Endothelial cell of umbilical vein (primary cell): ENCODE measurements around the gene TESK1. TPM values are rescaled to one million over a fixed set of nuclear protein-coding genes. Genes with fewer than 3 reads are reported as not detected.

ENCODE experiments used
- BruUV-seq: library from RNA; stranded (reverse); fragments of 400-500 nt; replicated peaks from 2 replicates; lab custom pipeline; 2021; lab: Mats Ljungman, UMichigan
- CTCF ChIA-PET: fragments of 300-600, 350-600 bp; sonication (Branson Sonifier 250); formaldehyde crosslinking; loops from one replicate; lab custom pipeline; 2021; ENCODE audit warnings: antibody characterized with exemption, inconsistent platforms; lab: Charles Lee
- POLR2A ChIA-PET: fragments of 300-600, 350-600 bp; sonication (Branson Sonifier 250); formaldehyde crosslinking; loops from one replicate; lab custom pipeline; 2021; ENCODE audit warnings: antibody characterized with exemption, inconsistent platforms; lab: Charles Lee
- DNase-seq: peaks from one replicate; pipeline ENCODE4 v3.0.0-alpha.2; 2011; ENCODE audit warnings: low read depth, low spot score
- FAIRE-seq: peaks from 2 replicates; lab custom pipeline; 2011; peaks lifted over from hg19 to GRCh38; lab: Jason Lieb, UNC
- H2AFZ ChIP-seq: 2 replicates; pipeline ENCODE4 v1.6.0; 2012; ENCODE audit warnings: low read depth, low read length, control low read depth, inconsistent platforms
- H3K27ac ChIP-seq: 2 replicates; pipeline ENCODE4 v1.5.1; 2011; ENCODE audit warnings: low read depth, mild to moderate bottlenecking, control low read depth, low read length, moderate library complexity; ENCODE audit not compliant: insufficient read depth
- H3K27me3 ChIP-seq, 2 experiments: 2 replicates each; pipeline versions ENCODE4 v1.6.0 to v1.6.1; 2011; ENCODE audit warnings: low read length in 2 of 2, mixed read lengths in 1 of 2; ENCODE audit not compliant: control insufficient read depth in 2 of 2, insufficient read depth in 2 of 2
- H3K36me3 ChIP-seq, 2 experiments: 2 replicates in 1 of 2; 3 replicates in 1 of 2; pipeline ENCODE4 v1.5.1; 2011; ENCODE audit warnings: low read length in 2 of 2, mild to moderate bottlenecking in 1 of 2, moderate library complexity in 1 of 2; ENCODE audit not compliant: control insufficient read depth in 2 of 2, insufficient read depth in 2 of 2; ENCODE audit errors: extremely low read depth in 1 of 2
- H3K4me1 ChIP-seq: 3 replicates; pipeline ENCODE4 v1.5.1; 2011; ENCODE audit warnings: mild to moderate bottlenecking, low read length; ENCODE audit not compliant: control insufficient read depth, insufficient read depth; ENCODE audit errors: extremely low read depth
- H3K4me2 ChIP-seq: 2 replicates; pipeline ENCODE4 v1.6.1; 2011; ENCODE audit warnings: low read length, control low read depth, mixed read lengths; ENCODE audit not compliant: insufficient read depth
- H3K4me3 ChIP-seq, 3 experiments: fragments of 200-600 bp in 1 of 3; sonication (generic), shearing (Covaris generic) in 1 of 3; replicated peaks in 1 of 3; 2 replicates each; pipeline ENCODE4 v1.5.1; 2011 to 2016; ENCODE audit warnings: control low read depth in 3 of 3, low read length in 3 of 3, mild to moderate bottlenecking in 2 of 3, inconsistent platforms in 1 of 3, low read depth in 1 of 3, moderate library complexity in 1 of 3; ENCODE audit not compliant: insufficient read depth in 1 of 3
- H3K79me2 ChIP-seq: 2 replicates; pipeline ENCODE4 v1.6.0; 2012; ENCODE audit warnings: low read length, inconsistent platforms; ENCODE audit not compliant: control insufficient read depth, insufficient read depth
- H3K9ac ChIP-seq: replicated peaks from 2 replicates; pipeline ENCODE3; 2011; ENCODE audit warnings: low read length, control low read depth; ENCODE audit not compliant: insufficient read depth; ENCODE audit errors: extremely low read depth
- H3K9me1 ChIP-seq: replicated peaks from 3 replicates; pipeline ENCODE4 v1.6.0; 2011; ENCODE audit warnings: mild to moderate bottlenecking, low read length; ENCODE audit not compliant: control insufficient read depth, insufficient read depth; ENCODE audit errors: extremely low read depth
- H3K9me3 ChIP-seq: replicated peaks from 2 replicates; pipeline ENCODE4 v1.5.1; 2012; ENCODE audit warnings: low read length, inconsistent platforms; ENCODE audit not compliant: control insufficient read depth, insufficient read depth
- H4K20me1 ChIP-seq: replicated peaks from 2 replicates; pipeline ENCODE3; 2011; ENCODE audit warnings: mild to moderate bottlenecking, low read length; ENCODE audit not compliant: control insufficient read depth, insufficient read depth; ENCODE audit errors: extremely low read depth
- CTCF ChIP-seq, 2 donors: IDR thresholded peaks; 1 replicate in 1 of 2; 2 replicates in 1 of 2; pipeline ENCODE4 v1.5.1; 2011; ENCODE audit warnings: low read length in 2 of 2, mild to moderate bottlenecking in 2 of 2, moderate library complexity in 2 of 2, control low read depth in 1 of 2, inconsistent platforms in 1 of 2, low read depth in 1 of 2; ENCODE audit not compliant: insufficient read depth in 1 of 2; ENCODE audit errors: extremely low read depth in 1 of 2
- EZH2 ChIP-seq: IDR thresholded peaks from 2 replicates; pipeline ENCODE4 v1.6.1; 2012; ENCODE audit warnings: borderline replicate concordance, low read depth, mild to moderate bottlenecking, moderate library complexity, low read length, inconsistent platforms; ENCODE audit not compliant: severe bottlenecking
- FOS ChIP-seq: IDR thresholded peaks from 2 replicates; pipeline ENCODE4 v1.6.1; 2011; ENCODE audit warnings: mild to moderate bottlenecking, low read length, moderate library complexity, borderline replicate concordance; ENCODE audit not compliant: insufficient read depth
- GATA2 ChIP-seq: IDR thresholded peaks from 2 replicates; pipeline ENCODE4 v1.7.0; 2011; ENCODE audit warnings: low read depth, mild to moderate bottlenecking, moderate library complexity, mixed read lengths, low read length; ENCODE audit not compliant: insufficient read length, insufficient read depth
- JUN ChIP-seq: IDR thresholded peaks from 2 replicates; pipeline ENCODE4 v1.6.1; 2011; ENCODE audit warnings: borderline replicate concordance, low read depth; ENCODE audit not compliant: insufficient read length, insufficient read depth
- MAX ChIP-seq: IDR thresholded peaks from 2 replicates; pipeline ENCODE4 v1.6.1; 2011; ENCODE audit not compliant: insufficient read depth, insufficient read length
- MYC ChIP-seq: IDR thresholded peaks from one replicate; pipeline ENCODE4 v1.6.1; 2011; ENCODE audit warnings: mild to moderate bottlenecking, low read depth, low read length
- POLR2A ChIP-seq: IDR thresholded peaks from 2 replicates; pipeline ENCODE4 v1.6.1; 2012; ENCODE audit warnings: low read depth, mild to moderate bottlenecking, control low read depth, low read length
- POLR2AphosphoS5 ChIP-seq: IDR thresholded peaks from 2 replicates; pipeline ENCODE4 v1.6.1; 2012; ENCODE audit warnings: low read depth, mild to moderate bottlenecking, control low read depth, low read length, moderate library complexity; ENCODE audit not compliant: insufficient read depth
- dilution Hi-C: fragments of 300-500 bp; cut with MboI; formaldehyde crosslinking; loops from one replicate; pipeline ENCODE4 v1.15.0; 2019; ENCODE audit warnings: low sequenced_read_pairs; ENCODE audit not compliant: extremely low pct_ligation_motif_present
- intact Hi-C: fragments of 100-400 bp; cut with micrococcal nuclease; formaldehyde crosslinking; loops from one replicate; pipeline ENCODE4 v1.10.0; 2022
- polyA plus RNA-seq, 4 experiments: library from polyadenylated mRNA; depleted of rRNA in 3 of 4; stranded (reverse) in 3 of 4; unstranded in 1 of 4; fragments of >200 nt; gene quantifications; 2 replicates each; pipeline versions ENCODE4 v1.2.1 to v1.2.3, GENCODE V29; 2011 to 2012; ENCODE audit warnings: missing spikeins in 1 of 4
- total RNA-seq: library from RNA; stranded (reverse); gene quantifications from 2 replicates; pipeline ENCODE4 v1.2.3, GENCODE V29; 2021

TESK1 gene
- total and polyA plus RNA-seq, 2 donors (not counting 3 experiments of a cell fraction or from before 2014, with no cell fraction given) = 25.3 to 26.4 TPM

DNA sequence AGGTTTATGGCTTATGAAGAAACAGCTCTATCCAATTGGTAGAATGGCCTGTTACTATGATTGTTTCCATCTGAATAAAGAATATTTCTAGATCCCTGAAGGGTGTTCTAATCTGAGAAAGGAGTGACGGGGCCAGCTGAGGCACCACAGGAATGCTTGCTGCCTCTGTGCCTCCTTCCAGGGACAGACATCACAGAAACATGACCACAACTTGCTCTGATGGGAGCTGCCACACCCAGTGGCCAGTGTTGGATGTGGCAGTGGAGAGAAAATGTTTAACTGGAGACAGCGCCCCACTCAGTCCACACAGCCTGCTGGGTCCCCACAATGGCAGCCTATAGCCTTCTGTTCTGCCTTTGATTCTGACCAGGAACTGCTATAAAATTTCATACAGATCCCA is 38.6 kb upstream of the TESK1 start:
- FAIRE-seq (no peak), DNase-seq (no peak)
- POLR2A ChIA-PET = no interaction called here
- intact Hi-C loops (loop anchor here (10.0 kb wide), 1 partner anchor 292 kb away; no protein-coding TSS in a partner anchor), dilution Hi-C loops (no loop called here)
- H3K9me3 ChIP-seq = no peaks in the 10 kb centered on the region
- H3K79me2 ChIP-seq = no peaks in the 10 kb centered on the region
- H4K20me1 ChIP-seq = no peaks in the 10 kb centered on the region
- H3K9me1 ChIP-seq = no peaks in the 10 kb centered on the region
- CTCF ChIA-PET = interaction anchor here (0.9 to 2.9 kb wide), 5 partner anchors 9 to 88 kb away, joined by 4 to 13 read pairs (median 6); no protein-coding TSS in a partner anchor
- H3K27ac ChIP-seq = no peak overlapping the region
- peaks cover 9% of the 10 kb centered on the region for H3K4me1 ChIP-seq
- no peak overlapping the region for H3K9ac ChIP-seq
- peaks cover 0 to 1% of the 10 kb centered on the region in 2 experiments for H3K36me3 ChIP-seq
- BruUV-seq = no TSS peak
- no peak overlapping the region for H3K4me3 ChIP-seq
- peaks cover 0 to 2% of the 10 kb centered on the region in 2 experiments for H3K27me3 ChIP-seq
- H3K4me2 ChIP-seq = no peak overlapping the region
- TF ChIP-seq GATA2 (no peak), MYC (no peak), POLR2A (no peak), JUN (no peak), CTCF (IDR thresholded peaks at IDR 0.05; ENCODE audit: extremely low read depth in 1 of 2, insufficient read depth in 1 of 2, low read depth in 1 of 2, low read length in 2 of 2) (no peak), FOS (no peak), EZH2 (no peak), POLR2AphosphoS5 (no peak), MAX (no peak)
- no peak overlapping the region for H2AFZ ChIP-seq
